Neural cell (in vitro differentiated cells): ENCODE results near the gene ARL6IP5. TPM values are rescaled to one million over a fixed set of nuclear protein-coding genes. Genes with fewer than 3 reads are reported as not detected.

Source experiments
- H2AFZ ChIP-seq: fragments of 200-600, 300-800 bp; sonication (generic), shearing (Covaris generic); 2 replicates; pipeline ENCODE4 v1.6.0; 2014; ENCODE audit warnings: low read depth, mild to moderate bottlenecking, antibody characterized with exemption, low read length, moderate library complexity
- H3F3A ChIP-seq: fragments of 200-600 bp; shearing (Covaris generic); 2 replicates; pipeline ENCODE4 v1.6.1; 2016; ENCODE audit warnings: mild to moderate bottlenecking, moderate library complexity, mixed read lengths, antibody characterized with exemption, low read length; ENCODE audit not compliant: insufficient read depth, poor library complexity, severe bottlenecking
- H3K27ac ChIP-seq: fragments of 200-600, 300-800 bp; sonication (generic), shearing (Covaris generic); 2 replicates; pipeline ENCODE4 v1.5.1; 2014; ENCODE audit warnings: mild to moderate bottlenecking, low read length, moderate library complexity
- H3K27me3 ChIP-seq: fragments of 300-800, 200-600 bp; sonication (generic), shearing (Covaris generic); 2 replicates; pipeline ENCODE4 v1.6.0; 2014; ENCODE audit warnings: mild to moderate bottlenecking, low read depth, low read length, moderate library complexity; ENCODE audit not compliant: insufficient read depth
- H3K36me3 ChIP-seq: fragments of 300-800, 200-600 bp; sonication (generic), shearing (Covaris generic); 2 replicates; pipeline ENCODE4 v1.5.1; 2014; ENCODE audit warnings: mild to moderate bottlenecking, antibody characterized with exemption, low read length, moderate library complexity; ENCODE audit not compliant: insufficient read depth
- H3K4me2 ChIP-seq: fragments of 300-800, 200-600 bp; sonication (generic), shearing (Covaris generic); 2 replicates; pipeline ENCODE4 v1.6.0; 2014; ENCODE audit warnings: mild to moderate bottlenecking, low read length
- H3K4me3 ChIP-seq: fragments of 300-800, 200-600 bp; sonication (generic), shearing (Covaris generic); 2 replicates; pipeline ENCODE4 v1.5.1; 2014; ENCODE audit warnings: mild to moderate bottlenecking, low read length, moderate library complexity
- H3K79me2 ChIP-seq: fragments of 200-600 bp; shearing (Covaris generic); replicated peaks from 2 replicates; pipeline ENCODE4 v1.6.0; 2014; ENCODE audit warnings: mild to moderate bottlenecking, low read length, moderate library complexity; ENCODE audit not compliant: insufficient read depth
- H3K9ac ChIP-seq: fragments of 300-800, 200-600 bp; sonication (generic), shearing (Covaris generic); 2 replicates; pipeline ENCODE4 v1.6.1; 2016; ENCODE audit warnings: mild to moderate bottlenecking, low read length, mixed read lengths
- H3K9me2 ChIP-seq: fragments of 200-600 bp; shearing (Covaris generic); 2 replicates; pipeline ENCODE4 v1.6.1; 2016; ENCODE audit warnings: mild to moderate bottlenecking, low read length, mixed read lengths; ENCODE audit not compliant: insufficient read depth
- H3K9me3 ChIP-seq: fragments of 200-600, 300-800 bp; sonication (generic), shearing (Covaris generic); 2 replicates; pipeline ENCODE4 v1.6.1; 2016; ENCODE audit warnings: mild to moderate bottlenecking, mixed run types, low read length, moderate library complexity, mixed read lengths
- H4K20me1 ChIP-seq: fragments of 200-600 bp; shearing (Covaris generic); 2 replicates; pipeline ENCODE4 v1.6.1; 2016; ENCODE audit warnings: mild to moderate bottlenecking, mixed run types; ENCODE audit not compliant: insufficient read depth
- CTCF ChIP-seq: fragments of 450-650 bp; IDR thresholded peaks from 2 replicates; pipeline ENCODE4 v1.5.1; 2014; ENCODE audit warnings: antibody characterized with exemption, mild to moderate bottlenecking, moderate library complexity; ENCODE audit not compliant: poor library complexity, severe bottlenecking
- EP300 ChIP-seq: fragments of 450-650 bp; conservative IDR thresholded peaks from 2 replicates; pipeline ENCODE4 v1.6.1; 2014; ENCODE audit warnings: antibody characterized with exemption, mild to moderate bottlenecking, moderate library complexity; ENCODE audit not compliant: poor library complexity, severe bottlenecking
- EZH2 ChIP-seq: fragments of 200-600, 300-800 bp; shearing (Covaris generic), sonication (generic); IDR thresholded peaks from 2 replicates; pipeline ENCODE4 v1.6.1; 2014; ENCODE audit warnings: antibody characterized with exemption, low read length, borderline replicate concordance, mild to moderate bottlenecking; ENCODE audit not compliant: insufficient read depth, poor library complexity, severe bottlenecking
- MXI1 ChIP-seq: fragments of 450-650 bp; conservative IDR thresholded peaks from 2 replicates; pipeline ENCODE4 v1.6.1; 2014; ENCODE audit warnings: antibody characterized with exemption, mild to moderate bottlenecking; ENCODE audit not compliant: poor library complexity, severe bottlenecking
- RAD21 ChIP-seq: fragments of 450-650 bp; conservative IDR thresholded peaks from 2 replicates; pipeline ENCODE4 v1.6.1; 2014; ENCODE audit warnings: antibody characterized with exemption, mild to moderate bottlenecking, moderate library complexity
- SMC3 ChIP-seq: fragments of 450-650 bp; conservative IDR thresholded peaks from 2 replicates; pipeline ENCODE4 v1.6.1; 2014; ENCODE audit warnings: antibody characterized with exemption, mild to moderate bottlenecking, moderate library complexity; ENCODE audit not compliant: poor library complexity
- TAF1 ChIP-seq: IDR thresholded peaks from 2 replicates; pipeline ENCODE4 v1.6.1; 2012; ENCODE audit warnings: low read depth
- polyA plus RNA-seq: library from polyadenylated mRNA; depleted of rRNA; stranded (reverse); fragments of >200 nt; gene quantifications from 2 replicates; pipeline ENCODE4 v1.2.3, GENCODE V29; 2014
- TF ChIP-seq, protein P1 (sequence below): IDR thresholded peaks from 2 replicates; pipeline ENCODE4 v1.6.1; 2012; ENCODE audit warnings: borderline replicate concordance

ARL6IP5 gene
- polyA plus RNA-seq, 1 donor from 2014 or later = 108 TPM

- H2AFZ ChIP-seq = no peak overlapping the region
- no peaks in the 10 kb centered on the region for H3K9me2 ChIP-seq
- H3K4me2 ChIP-seq = no peak overlapping the region
- TF ChIP-seq TAF1 (no peak), CTCF (no peak)
- TF ChIP-seq, protein P1, sequence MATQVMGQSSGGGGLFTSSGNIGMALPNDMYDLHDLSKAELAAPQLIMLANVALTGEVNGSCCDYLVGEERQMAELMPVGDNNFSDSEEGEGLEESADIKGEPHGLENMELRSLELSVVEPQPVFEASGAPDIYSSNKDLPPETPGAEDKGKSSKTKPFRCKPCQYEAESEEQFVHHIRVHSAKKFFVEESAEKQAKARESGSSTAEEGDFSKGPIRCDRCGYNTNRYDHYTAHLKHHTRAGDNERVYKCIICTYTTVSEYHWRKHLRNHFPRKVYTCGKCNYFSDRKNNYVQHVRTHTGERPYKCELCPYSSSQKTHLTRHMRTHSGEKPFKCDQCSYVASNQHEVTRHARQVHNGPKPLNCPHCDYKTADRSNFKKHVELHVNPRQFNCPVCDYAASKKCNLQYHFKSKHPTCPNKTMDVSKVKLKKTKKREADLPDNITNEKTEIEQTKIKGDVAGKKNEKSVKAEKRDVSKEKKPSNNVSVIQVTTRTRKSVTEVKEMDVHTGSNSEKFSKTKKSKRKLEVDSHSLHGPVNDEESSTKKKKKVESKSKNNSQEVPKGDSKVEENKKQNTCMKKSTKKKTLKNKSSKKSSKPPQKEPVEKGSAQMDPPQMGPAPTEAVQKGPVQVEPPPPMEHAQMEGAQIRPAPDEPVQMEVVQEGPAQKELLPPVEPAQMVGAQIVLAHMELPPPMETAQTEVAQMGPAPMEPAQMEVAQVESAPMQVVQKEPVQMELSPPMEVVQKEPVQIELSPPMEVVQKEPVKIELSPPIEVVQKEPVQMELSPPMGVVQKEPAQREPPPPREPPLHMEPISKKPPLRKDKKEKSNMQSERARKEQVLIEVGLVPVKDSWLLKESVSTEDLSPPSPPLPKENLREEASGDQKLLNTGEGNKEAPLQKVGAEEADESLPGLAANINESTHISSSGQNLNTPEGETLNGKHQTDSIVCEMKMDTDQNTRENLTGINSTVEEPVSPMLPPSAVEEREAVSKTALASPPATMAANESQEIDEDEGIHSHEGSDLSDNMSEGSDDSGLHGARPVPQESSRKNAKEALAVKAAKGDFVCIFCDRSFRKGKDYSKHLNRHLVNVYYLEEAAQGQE = no peak
- H3K27me3 ChIP-seq = no peaks in the 10 kb centered on the region
- no peak overlapping the region for H3K9ac ChIP-seq
- no peak overlapping the region for H3K4me3 ChIP-seq
- peaks cover 24% of the 10 kb centered on the region for H3K36me3 ChIP-seq
- H3K9me3 ChIP-seq = no peaks in the 10 kb centered on the region
- H3K79me2 ChIP-seq = no peaks in the 10 kb centered on the region
- no peak overlapping the region for H3K27ac ChIP-seq
- H3F3A ChIP-seq = no peaks in the 10 kb centered on the region
- no peaks in the 10 kb centered on the region for H4K20me1 ChIP-seq
Observed at GRCh38 chr3:69058180-69058946, 26.4 kb upstream of the ARL6IP5 start.

- Histone ChIP-seq H3K36me3 (peaks cover 19% of the 10 kb centered on the region), H3K9me3 (no peaks in the 10 kb centered on the region)
Observed at GRCh38 chr3:69058947-69059224, 25.9 kb upstream of the ARL6IP5 start.

More at GRCh38 chr3:69058947-69059224, 25.9 kb upstream of the ARL6IP5 start:
- H3K4me3 ChIP-seq = no peak overlapping the region
- no peak overlapping the region for H3K27ac ChIP-seq
- H3K9ac ChIP-seq = no peak overlapping the region
- H4K20me1 ChIP-seq = no peaks in the 10 kb centered on the region
- H3K79me2 ChIP-seq = no peaks in the 10 kb centered on the region
- no peaks in the 10 kb centered on the region for H3K27me3 ChIP-seq
- TF ChIP-seq MXI1 (no peak), EZH2 (no peak), CTCF (no peak), EP300 (no peak), RAD21 (no peak), SMC3 (no peak)
- H3F3A ChIP-seq = no peaks in the 10 kb centered on the region
- no peak overlapping the region for H3K4me2 ChIP-seq
- no peak overlapping the region for H2AFZ ChIP-seq
- H3K9me2 ChIP-seq = no peaks in the 10 kb centered on the region
